Measurements from ENCODE around the gene GPATCH1.

The GPATCH1 gene

DNA sequence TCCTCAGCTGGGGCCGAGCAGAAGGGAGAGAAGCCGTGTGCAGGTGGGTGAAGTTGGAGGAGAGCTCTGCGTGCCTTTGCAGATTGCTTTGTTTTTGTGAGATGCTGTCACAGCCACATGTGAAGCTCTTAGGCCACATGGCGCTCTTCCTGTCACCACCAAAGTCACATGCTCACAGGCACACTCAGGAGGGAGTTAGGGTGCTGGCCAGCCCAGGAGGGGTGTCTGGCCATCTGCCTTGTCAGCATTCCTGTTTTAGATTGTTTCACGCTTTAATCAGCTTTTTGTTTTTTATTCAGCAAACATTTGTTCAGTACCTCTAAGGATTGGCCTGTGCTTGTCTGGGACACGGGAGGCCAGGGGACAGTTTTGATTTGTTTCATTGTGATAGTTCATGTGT is 21.9 kb downstream of the GPATCH1 start:
- Histone ChIP-seq H3K79me2 (ENCODE audit: insufficient read depth, low read length) (no peaks in the 10 kb centered on the region), H3K9ac (ENCODE audit: low read length) (no peak overlapping the region), H3K36me3 (ENCODE audit: low read length) (peaks cover 5% of the 10 kb centered on the region; the same call in 1 of the 2 replicates), H3F3A (ENCODE audit: insufficient read depth) (no peaks in the 10 kb centered on the region), H2AFZ (ENCODE audit: low read depth, low read length, severe bottlenecking) (no peak overlapping the region), H3K9me2 (replicated peaks; ENCODE audit: insufficient read depth, low read length) (no peaks in the 10 kb centered on the region), H3K27ac (ENCODE audit: low read depth, low read length) (no peak overlapping the region), H3K27me3 (ENCODE audit: low read length) (no peaks in the 10 kb centered on the region), H3K9me3 (ENCODE audit: insufficient read depth, low read length) (no peaks in the 10 kb centered on the region), H4K20me1 (ENCODE audit: low read depth, low read length) (no peaks in the 10 kb centered on the region), H3K4me3 (ENCODE audit: insufficient read depth, low read length, poor library complexity, severe bottlenecking) (no peak overlapping the region), H3K4me2 (ENCODE audit: low read depth, low read length, poor library complexity, severe bottlenecking) (no peak overlapping the region)
- no peak for TF ChIP-seq EZH2phosphoT487 (conservative IDR thresholded peaks at IDR 0.05; ENCODE audit: low read length)
- TF ChIP-seq, protein P1, sequence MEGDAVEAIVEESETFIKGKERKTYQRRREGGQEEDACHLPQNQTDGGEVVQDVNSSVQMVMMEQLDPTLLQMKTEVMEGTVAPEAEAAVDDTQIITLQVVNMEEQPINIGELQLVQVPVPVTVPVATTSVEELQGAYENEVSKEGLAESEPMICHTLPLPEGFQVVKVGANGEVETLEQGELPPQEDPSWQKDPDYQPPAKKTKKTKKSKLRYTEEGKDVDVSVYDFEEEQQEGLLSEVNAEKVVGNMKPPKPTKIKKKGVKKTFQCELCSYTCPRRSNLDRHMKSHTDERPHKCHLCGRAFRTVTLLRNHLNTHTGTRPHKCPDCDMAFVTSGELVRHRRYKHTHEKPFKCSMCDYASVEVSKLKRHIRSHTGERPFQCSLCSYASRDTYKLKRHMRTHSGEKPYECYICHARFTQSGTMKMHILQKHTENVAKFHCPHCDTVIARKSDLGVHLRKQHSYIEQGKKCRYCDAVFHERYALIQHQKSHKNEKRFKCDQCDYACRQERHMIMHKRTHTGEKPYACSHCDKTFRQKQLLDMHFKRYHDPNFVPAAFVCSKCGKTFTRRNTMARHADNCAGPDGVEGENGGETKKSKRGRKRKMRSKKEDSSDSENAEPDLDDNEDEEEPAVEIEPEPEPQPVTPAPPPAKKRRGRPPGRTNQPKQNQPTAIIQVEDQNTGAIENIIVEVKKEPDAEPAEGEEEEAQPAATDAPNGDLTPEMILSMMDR (IDR thresholded peaks at IDR 0.05; ENCODE audit: insufficient read depth, low read length, poor library complexity, severe bottlenecking) = no peak

DNA sequence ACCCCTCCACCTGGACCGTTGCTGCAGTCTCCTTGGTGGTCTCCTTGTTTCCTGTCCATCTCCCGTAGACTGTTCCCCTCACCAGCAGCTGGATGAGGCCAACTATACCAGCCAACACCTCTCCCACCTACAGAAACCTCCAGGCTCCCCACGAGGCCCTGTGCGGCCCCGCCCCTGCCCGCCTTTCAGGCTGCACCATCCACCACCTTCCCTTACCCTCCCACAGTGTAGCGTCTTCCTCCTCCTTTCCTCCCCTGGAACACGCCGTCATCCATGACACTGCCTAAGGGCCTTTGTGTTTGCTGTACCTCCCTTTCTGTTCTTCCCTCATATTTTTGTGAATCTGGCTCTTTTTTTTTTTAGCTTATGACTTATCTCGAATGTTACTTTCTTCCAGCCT is 27.2 kb downstream of the GPATCH1 start:
- H3K9ac ChIP-seq (ENCODE audit: low read length) = no peak overlapping the region
- H3K4me3 ChIP-seq (ENCODE audit: insufficient read depth, low read length, poor library complexity, severe bottlenecking) = no peak overlapping the region
- H3K4me2 ChIP-seq (ENCODE audit: low read depth, low read length, poor library complexity, severe bottlenecking) = no peak overlapping the region
- no peaks in the 10 kb centered on the region for H3K9me3 ChIP-seq (ENCODE audit: insufficient read depth, low read length)
- no peaks in the 10 kb centered on the region for H3K27me3 ChIP-seq (ENCODE audit: low read length)
- TF ChIP-seq EZH2phosphoT487 (conservative IDR thresholded peaks at IDR 0.05; ENCODE audit: low read length) = no peak
- TF ChIP-seq, protein P1 (IDR thresholded peaks at IDR 0.05; ENCODE audit: insufficient read depth, low read length, poor library complexity, severe bottlenecking) = no peak
- H2AFZ ChIP-seq (ENCODE audit: low read depth, low read length, severe bottlenecking) = no peak overlapping the region
- no peaks in the 10 kb centered on the region for H3F3A ChIP-seq (ENCODE audit: insufficient read depth)
- no peaks in the 10 kb centered on the region for H3K9me2 ChIP-seq (replicated peaks; ENCODE audit: insufficient read depth, low read length)
- H3K79me2 ChIP-seq (ENCODE audit: insufficient read depth, low read length) = no peaks in the 10 kb centered on the region
- no peaks in the 10 kb centered on the region for H4K20me1 ChIP-seq (ENCODE audit: low read depth, low read length)
- H3K36me3 ChIP-seq (ENCODE audit: low read length) = peaks cover 2% of the 10 kb centered on the region; the same call in 1 of the 2 replicates
- H3K27ac ChIP-seq (ENCODE audit: low read depth, low read length) = no peak overlapping the region

DNA sequence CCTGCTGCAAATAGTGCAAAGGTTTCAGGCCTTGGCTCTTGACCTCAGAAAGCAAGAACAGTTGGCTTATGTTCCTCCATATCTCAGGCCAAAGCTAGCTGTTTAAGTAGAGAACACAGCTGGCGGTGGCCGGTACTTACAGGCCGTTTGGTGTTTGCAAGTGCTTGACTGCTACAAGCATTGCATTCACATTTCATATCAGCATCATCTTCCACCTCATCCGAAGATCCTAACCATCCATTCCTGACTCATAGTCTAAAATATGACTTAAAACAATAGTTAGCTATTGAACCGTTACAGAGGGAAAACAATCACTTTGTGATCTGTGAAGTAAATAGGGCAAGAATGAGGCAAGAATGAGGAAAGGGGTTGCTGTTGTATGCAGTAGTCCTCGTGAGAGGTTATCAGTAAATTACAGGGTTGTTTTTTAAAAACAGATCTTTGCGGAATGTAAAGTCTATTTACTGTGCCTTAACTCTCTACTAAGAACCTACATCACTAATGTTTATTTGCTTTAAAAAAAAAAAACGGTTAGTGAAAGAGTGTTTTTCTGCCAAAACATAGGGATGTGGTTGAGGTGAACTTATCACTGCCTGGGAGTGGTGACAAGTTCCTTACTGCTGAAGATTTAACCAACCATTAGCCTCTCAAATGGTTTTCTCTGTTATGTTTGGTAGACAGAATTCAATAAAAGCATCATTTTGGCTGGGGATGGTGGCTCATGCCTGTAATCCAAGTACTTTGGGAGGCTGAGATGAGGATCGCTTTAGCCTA is 29.3 kb downstream of the GPATCH1 start:
- H3K4me2 ChIP-seq (ENCODE audit: low read depth, low read length, poor library complexity, severe bottlenecking) = no peak overlapping the region
- TF ChIP-seq EZH2phosphoT487 (conservative IDR thresholded peaks at IDR 0.05; ENCODE audit: low read length) = no peak
- TF ChIP-seq, protein P1 (IDR thresholded peaks at IDR 0.05; ENCODE audit: insufficient read depth, low read length, poor library complexity, severe bottlenecking) = no peak
- H3K9ac ChIP-seq (ENCODE audit: low read length) = no peak overlapping the region
- no peaks in the 10 kb centered on the region for H3K79me2 ChIP-seq (ENCODE audit: insufficient read depth, low read length)
- no peaks in the 10 kb centered on the region for H3K27me3 ChIP-seq (ENCODE audit: low read length)
- no peaks in the 10 kb centered on the region for H3F3A ChIP-seq (ENCODE audit: insufficient read depth)
- H3K36me3 ChIP-seq (ENCODE audit: low read length) = peaks cover 3% of the 10 kb centered on the region; the same call in 1 of the 2 replicates
- H4K20me1 ChIP-seq (ENCODE audit: low read depth, low read length) = no peaks in the 10 kb centered on the region
- H3K9me2 ChIP-seq (replicated peaks; ENCODE audit: insufficient read depth, low read length) = no peaks in the 10 kb centered on the region
- no peak overlapping the region for H3K27ac ChIP-seq (ENCODE audit: low read depth, low read length)
- no peak overlapping the region for H2AFZ ChIP-seq (ENCODE audit: low read depth, low read length, severe bottlenecking)
- no peaks in the 10 kb centered on the region for H3K9me3 ChIP-seq (ENCODE audit: insufficient read depth, low read length)
- H3K4me3 ChIP-seq (ENCODE audit: insufficient read depth, low read length, poor library complexity, severe bottlenecking) = no peak overlapping the region
